ENCODE measurements around the gene BMPR2. TPM values are rescaled to one million over a fixed set of nuclear protein-coding genes. Genes with fewer than 3 reads are reported as not detected.
"Not testable (repeated sequence)": the region's sequence is repeated elsewhere in the genome, so short reads cannot be mapped to it uniquely, and the experiment has no call there.

The BMPR2 gene
- total RNA-seq, 1 donor from 2014 or later: 17.5 TPM

- peaks cover 5% of the 10 kb centered on the region for H3K36me3 Mint-ChIP-seq (ENCODE audit: low read depth)
- H3K4me3 Mint-ChIP-seq: peak overlapping the region; percentile 100
Observed at GRCh38 chr2:202377207-202377761, 1.2 kb downstream of the BMPR2 start.

GRCh38 chr2:202378001-202378400, 1.9 kb downstream of the BMPR2 start:
- Mint-ChIP-seq H3K36me3 (ENCODE audit: low read depth) (peaks cover 5% of the 10 kb centered on the region), H3K9me3 (peaks cover 2% of the 10 kb centered on the region), H3K27me3 (ENCODE audit: low read depth) (no peaks in the 10 kb centered on the region), H3K4me3 (peak overlapping the region; percentile 100), H3K4me1 (peaks cover 47% of the 10 kb centered on the region), H3K27ac (ENCODE audit: unreplicated experiment) (no peak overlapping the region)
- TF ChIP-seq CTCF (conservative IDR thresholded peaks at IDR 0.05): no peak
- DNase-seq (ENCODE audit: low read depth, low spot score): no peak

More at GRCh38 chr2:202377207-202377761, 1.2 kb downstream of the BMPR2 start:
- H3K27ac Mint-ChIP-seq (ENCODE audit: unreplicated experiment): peak overlapping the region; percentile 98
- peak; percentile 29 for DNase-seq (ENCODE audit: low read depth, low spot score)
- H3K4me1 Mint-ChIP-seq: peaks cover 47% of the 10 kb centered on the region
- TF ChIP-seq CTCF (conservative IDR thresholded peaks at IDR 0.05): no peak
- peaks cover 2% of the 10 kb centered on the region for H3K9me3 Mint-ChIP-seq
- no peaks in the 10 kb centered on the region for H3K27me3 Mint-ChIP-seq (ENCODE audit: low read depth)

- Mint-ChIP-seq H3K27ac (ENCODE audit: unreplicated experiment) (no peak overlapping the region), H3K36me3 (ENCODE audit: low read depth) (peaks cover 5% of the 10 kb centered on the region), H3K27me3 (ENCODE audit: low read depth) (no peaks in the 10 kb centered on the region), H3K4me1 (peaks cover 42% of the 10 kb centered on the region), H3K9me3 (peaks cover 2% of the 10 kb centered on the region), H3K4me3 (peak overlapping the region; percentile 100)
- no peak for DNase-seq (ENCODE audit: low read depth, low spot score)
- no peak for TF ChIP-seq CTCF (conservative IDR thresholded peaks at IDR 0.05)
Observed at GRCh38 chr2:202378662-202379358, 2.7 kb downstream of the BMPR2 start.

GRCh38 chr2:202382684-202383083, 6.6 kb downstream of the BMPR2 start:
- DNase-seq (ENCODE audit: low read depth, low spot score): no peak
- Mint-ChIP-seq H3K27me3 (ENCODE audit: low read depth) (no peaks in the 10 kb centered on the region), H3K9me3 (peaks cover 2% of the 10 kb centered on the region), H3K4me3 (no peak overlapping the region), H3K4me1 (peaks cover 48% of the 10 kb centered on the region), H3K36me3 (ENCODE audit: low read depth) (peaks cover 9% of the 10 kb centered on the region), H3K27ac (ENCODE audit: unreplicated experiment) (no peak overlapping the region)
- TF ChIP-seq CTCF (conservative IDR thresholded peaks at IDR 0.05): no peak

GRCh38 chr2:202386495-202386894, 10.4 kb downstream of the BMPR2 start:
- peaks cover 26% of the 10 kb centered on the region for H3K4me1 Mint-ChIP-seq
- not testable (repeated sequence) for H3K27ac Mint-ChIP-seq (ENCODE audit: unreplicated experiment); H3K36me3 Mint-ChIP-seq (ENCODE audit: low read depth); H3K4me3 Mint-ChIP-seq; H3K9me3 Mint-ChIP-seq; DNase-seq (ENCODE audit: low read depth, low spot score); H3K27me3 Mint-ChIP-seq (ENCODE audit: low read depth)

Measured in neural crest cell (in vitro differentiated cells).